GM23338 (cell line): ENCODE measurements around the gene SLCO3A1. TPM values are rescaled to one million over a fixed set of nuclear protein-coding genes. Genes with fewer than 3 reads are reported as not detected.

Experiments used
- ATAC-seq: fragments of 200-7000 bp; cut with Tn5 transposase; 3 replicates; pipeline ENCODE4 v1.9.1; 2020
- DNase-seq: peaks from one replicate; pipeline ENCODE4 v3.0.0-alpha.2; 2015; ENCODE audit warnings: low spot score
- H2AFZ ChIP-seq: fragments of 200-600 bp; sonication (generic); 2 replicates; pipeline ENCODE4 v1.8.0; 2016; ENCODE audit warnings: antibody characterized with exemption, mild to moderate bottlenecking, moderate library complexity
- H3F3A ChIP-seq: fragments of 200-600 bp; sonication (generic); replicated peaks from 2 replicates; pipeline ENCODE4 v1.8.0; 2017; ENCODE audit warnings: antibody characterized with exemption, mixed run types, low read depth
- H3K27ac ChIP-seq: fragments of 200-600 bp; sonication (generic); 2 replicates; pipeline ENCODE4 v1.6.1; 2016; ENCODE audit warnings: low read depth
- H3K27me3 ChIP-seq: fragments of 200-600 bp; sonication (generic); 2 replicates; pipeline ENCODE4 v1.8.0; 2016; ENCODE audit warnings: mild to moderate bottlenecking, mixed run types, moderate library complexity; ENCODE audit not compliant: insufficient read depth
- H3K36me3 ChIP-seq: fragments of 200-600 bp; sonication (generic); 2 replicates; pipeline ENCODE4 v1.8.0; 2016; ENCODE audit warnings: mild to moderate bottlenecking; ENCODE audit not compliant: insufficient read depth
- H3K4me1 ChIP-seq: fragments of 200-600 bp; sonication (generic); 2 replicates; pipeline ENCODE4 v1.8.0; 2016; ENCODE audit warnings: mild to moderate bottlenecking, moderate library complexity; ENCODE audit not compliant: insufficient read depth
- H3K4me2 ChIP-seq: fragments of 200-600 bp; sonication (generic); 2 replicates; pipeline ENCODE4 v1.7.1; 2017; ENCODE audit warnings: mixed run types
- H3K4me3 ChIP-seq: fragments of 200-600 bp; sonication (generic); 2 replicates; pipeline ENCODE4 v1.6.1; 2016; ENCODE audit warnings: mixed run types
- H3K79me2 ChIP-seq: fragments of 200-600 bp; sonication (generic); replicated peaks from 2 replicates; pipeline ENCODE4 v1.8.0; 2017; ENCODE audit warnings: mild to moderate bottlenecking; ENCODE audit not compliant: insufficient read depth
- H3K9me2 ChIP-seq: fragments of 200-600 bp; sonication (generic); 2 replicates; pipeline ENCODE4 v1.8.0; 2017; ENCODE audit not compliant: insufficient read depth
- H4K20me1 ChIP-seq: fragments of 200-600 bp; sonication (generic); replicated peaks from 2 replicates; pipeline ENCODE4 v1.8.0; 2017; ENCODE audit warnings: mild to moderate bottlenecking; ENCODE audit not compliant: insufficient read depth
- H3K27ac Mint-ChIP-seq: 2 replicates; pipeline ENCODE4 v1.8.0; 2020; ENCODE audit warnings: inconsistent platforms, mild to moderate bottlenecking, moderate library complexity, mixed read lengths
- H3K27me3 Mint-ChIP-seq: 3 replicates; pipeline ENCODE4 v1.8.0; 2022; ENCODE audit warnings: low read depth, mild to moderate bottlenecking, moderate library complexity, mixed read lengths, inconsistent platforms; ENCODE audit not compliant: insufficient read depth, poor library complexity
- H3K36me3 Mint-ChIP-seq: 3 replicates; pipeline ENCODE4 v1.8.0; 2021; ENCODE audit warnings: low read depth, mild to moderate bottlenecking, inconsistent platforms, moderate library complexity, mixed read lengths
- H3K4me1 Mint-ChIP-seq: 3 replicates; pipeline ENCODE4 v1.8.0; 2020; ENCODE audit warnings: mild to moderate bottlenecking, inconsistent platforms, mixed read lengths
- H3K4me3 Mint-ChIP-seq: 3 replicates; pipeline ENCODE4 v1.8.0; 2021; ENCODE audit warnings: moderate library complexity, mild to moderate bottlenecking, inconsistent platforms, mixed read lengths
- H3K9me3 Mint-ChIP-seq: 3 replicates; pipeline ENCODE4 v1.8.0; 2020; ENCODE audit warnings: moderate library complexity, mild to moderate bottlenecking, inconsistent platforms, mixed read lengths
- CREB1 ChIP-seq: fragments of 250-450 bp; sonication (Bioruptor Pico); IDR thresholded peaks from 2 replicates; pipeline ENCODE4 v1.5.0; 2020; ENCODE audit warnings: low read depth, mild to moderate bottlenecking, moderate library complexity
- ETS1 ChIP-seq: IDR thresholded peaks from 2 replicates; pipeline ENCODE4 v1.6.1; 2016; ENCODE audit warnings: antibody characterized with exemption
- EZH2 ChIP-seq: fragments of 200-600 bp; sonication (generic); IDR thresholded peaks from one replicate; pipeline ENCODE4 v1.8.0; 2017; ENCODE audit warnings: antibody characterized with exemption, mild to moderate bottlenecking, low read depth; ENCODE audit not compliant: unreplicated experiment
- EZH2phosphoT487 ChIP-seq: fragments of 200-600 bp; sonication (generic); IDR thresholded peaks from one replicate; pipeline ENCODE4 v1.8.1; 2018; ENCODE audit warnings: antibody characterized with exemption; ENCODE audit not compliant: unreplicated experiment
- JUNB ChIP-seq: IDR thresholded peaks from one replicate; pipeline ENCODE4 v1.6.1; 2016; ENCODE audit warnings: antibody characterized with exemption; ENCODE audit not compliant: unreplicated experiment
- NANOG ChIP-seq: IDR thresholded peaks from 2 replicates; pipeline ENCODE4 v1.6.1; 2016; ENCODE audit warnings: antibody characterized with exemption, borderline replicate concordance
- POLR2AphosphoS5 ChIP-seq: IDR thresholded peaks from 2 replicates; pipeline ENCODE4 v1.6.1; 2016; ENCODE audit warnings: antibody characterized with exemption, low read depth
- STAT1 ChIP-seq: IDR thresholded peaks from one replicate; pipeline ENCODE4 v1.6.1; 2016; ENCODE audit warnings: antibody characterized with exemption; ENCODE audit not compliant: unreplicated experiment
- ZNF114 ChIP-seq: fragments of 250-450 bp; sonication (Bioruptor Pico); IDR thresholded peaks from 2 replicates; pipeline ENCODE4 v1.5.0; 2020; ENCODE audit warnings: mild to moderate bottlenecking, moderate library complexity
- ZNF331 ChIP-seq: fragments of 250-450 bp; sonication (Bioruptor Pico); IDR thresholded peaks from 2 replicates; pipeline ENCODE4 v1.5.0; 2020; ENCODE audit warnings: low read depth, mild to moderate bottlenecking, moderate library complexity
- ZNF462 ChIP-seq: fragments of 250-450 bp; sonication (Bioruptor Pico); IDR thresholded peaks from 2 replicates; pipeline ENCODE4 v1.5.0; 2020; ENCODE audit warnings: mild to moderate bottlenecking, moderate library complexity
- polyA plus RNA-seq: library from polyadenylated mRNA; unstranded; fragments of >200 nt; fragmentation: Nextera tagmentation; extraction: Ambion mirVana; gene quantifications from 2 replicates; pipeline ENCODE4 v1.2.1, GENCODE V29; 2016
- total RNA-seq: library from RNA; depleted of rRNA; stranded (reverse); fragments of >200 nt; shearing (Covaris generic); gene quantifications from 2 replicates; pipeline ENCODE4 v1.2.3, GENCODE V29; 2014
- TF ChIP-seq, protein P1 (sequence below), 2 experiments: fragments of 200-600 bp in 1 of 2; sonication (generic) in 1 of 2; conservative IDR thresholded peaks; 2 replicates each; pipeline versions ENCODE4 v1.5.1 to v1.6.1; 2016 to 2017; ENCODE audit warnings: antibody characterized with exemption in 2 of 2, low read depth in 2 of 2, mild to moderate bottlenecking in 2 of 2, moderate library complexity in 1 of 2
- TF ChIP-seq, protein P2 (sequence below): IDR thresholded peaks from one replicate; pipeline ENCODE4 v1.6.1; 2018; ENCODE audit warnings: antibody characterized with exemption; ENCODE audit not compliant: unreplicated experiment

The SLCO3A1 gene
- total and polyA plus RNA-seq, 2 experiments from 2014 or later, result 7.3 to 9.4 TPM

DNA sequence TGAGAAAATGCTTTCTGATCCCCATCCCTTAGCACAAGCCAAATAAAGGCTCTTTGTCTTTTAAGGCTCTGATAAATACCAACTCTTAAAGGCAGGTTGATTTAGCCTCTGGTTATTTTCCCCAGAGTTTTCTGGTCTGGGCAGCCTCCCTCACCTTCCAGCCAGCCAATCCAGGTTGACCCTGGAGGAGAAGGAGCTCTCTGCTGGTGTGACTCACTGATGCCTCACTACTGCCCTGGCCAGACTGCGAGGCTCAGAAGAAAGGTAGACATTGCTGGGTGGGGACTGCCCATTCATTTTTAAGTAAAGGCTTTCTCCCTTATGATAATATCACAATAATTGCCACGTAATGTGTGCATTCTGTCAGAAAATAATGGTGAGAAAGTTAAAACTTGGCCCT is 37.1 kb downstream of the SLCO3A1 start:
- H3K4me3 ChIP-seq, result no peak overlapping the region
- no peaks in the 10 kb centered on the region for H3K9me3 Mint-ChIP-seq
- no peak overlapping the region for H3K27ac ChIP-seq
- no peak overlapping the region for H3K4me3 Mint-ChIP-seq
- H3K36me3 Mint-ChIP-seq, result no peaks in the 10 kb centered on the region
- peaks cover 24% of the 10 kb centered on the region for H3K4me1 ChIP-seq
- no peak for DNase-seq
- H4K20me1 ChIP-seq, result peaks cover 3% of the 10 kb centered on the region; the same call in 1 of the 2 replicates
- H3K9me2 ChIP-seq, result no peaks in the 10 kb centered on the region
- peaks cover 32% of the 10 kb centered on the region for H3K4me1 Mint-ChIP-seq
- TF ChIP-seq, protein P1, sequence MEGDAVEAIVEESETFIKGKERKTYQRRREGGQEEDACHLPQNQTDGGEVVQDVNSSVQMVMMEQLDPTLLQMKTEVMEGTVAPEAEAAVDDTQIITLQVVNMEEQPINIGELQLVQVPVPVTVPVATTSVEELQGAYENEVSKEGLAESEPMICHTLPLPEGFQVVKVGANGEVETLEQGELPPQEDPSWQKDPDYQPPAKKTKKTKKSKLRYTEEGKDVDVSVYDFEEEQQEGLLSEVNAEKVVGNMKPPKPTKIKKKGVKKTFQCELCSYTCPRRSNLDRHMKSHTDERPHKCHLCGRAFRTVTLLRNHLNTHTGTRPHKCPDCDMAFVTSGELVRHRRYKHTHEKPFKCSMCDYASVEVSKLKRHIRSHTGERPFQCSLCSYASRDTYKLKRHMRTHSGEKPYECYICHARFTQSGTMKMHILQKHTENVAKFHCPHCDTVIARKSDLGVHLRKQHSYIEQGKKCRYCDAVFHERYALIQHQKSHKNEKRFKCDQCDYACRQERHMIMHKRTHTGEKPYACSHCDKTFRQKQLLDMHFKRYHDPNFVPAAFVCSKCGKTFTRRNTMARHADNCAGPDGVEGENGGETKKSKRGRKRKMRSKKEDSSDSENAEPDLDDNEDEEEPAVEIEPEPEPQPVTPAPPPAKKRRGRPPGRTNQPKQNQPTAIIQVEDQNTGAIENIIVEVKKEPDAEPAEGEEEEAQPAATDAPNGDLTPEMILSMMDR (conservative IDR thresholded peaks at IDR 0.05; ENCODE audit: low read depth in 2 of 2), result no peak
- no peak for TF ChIP-seq EZH2
- no peak for TF ChIP-seq NANOG
- no peak for TF ChIP-seq ZNF331
- TF ChIP-seq, protein P2, sequence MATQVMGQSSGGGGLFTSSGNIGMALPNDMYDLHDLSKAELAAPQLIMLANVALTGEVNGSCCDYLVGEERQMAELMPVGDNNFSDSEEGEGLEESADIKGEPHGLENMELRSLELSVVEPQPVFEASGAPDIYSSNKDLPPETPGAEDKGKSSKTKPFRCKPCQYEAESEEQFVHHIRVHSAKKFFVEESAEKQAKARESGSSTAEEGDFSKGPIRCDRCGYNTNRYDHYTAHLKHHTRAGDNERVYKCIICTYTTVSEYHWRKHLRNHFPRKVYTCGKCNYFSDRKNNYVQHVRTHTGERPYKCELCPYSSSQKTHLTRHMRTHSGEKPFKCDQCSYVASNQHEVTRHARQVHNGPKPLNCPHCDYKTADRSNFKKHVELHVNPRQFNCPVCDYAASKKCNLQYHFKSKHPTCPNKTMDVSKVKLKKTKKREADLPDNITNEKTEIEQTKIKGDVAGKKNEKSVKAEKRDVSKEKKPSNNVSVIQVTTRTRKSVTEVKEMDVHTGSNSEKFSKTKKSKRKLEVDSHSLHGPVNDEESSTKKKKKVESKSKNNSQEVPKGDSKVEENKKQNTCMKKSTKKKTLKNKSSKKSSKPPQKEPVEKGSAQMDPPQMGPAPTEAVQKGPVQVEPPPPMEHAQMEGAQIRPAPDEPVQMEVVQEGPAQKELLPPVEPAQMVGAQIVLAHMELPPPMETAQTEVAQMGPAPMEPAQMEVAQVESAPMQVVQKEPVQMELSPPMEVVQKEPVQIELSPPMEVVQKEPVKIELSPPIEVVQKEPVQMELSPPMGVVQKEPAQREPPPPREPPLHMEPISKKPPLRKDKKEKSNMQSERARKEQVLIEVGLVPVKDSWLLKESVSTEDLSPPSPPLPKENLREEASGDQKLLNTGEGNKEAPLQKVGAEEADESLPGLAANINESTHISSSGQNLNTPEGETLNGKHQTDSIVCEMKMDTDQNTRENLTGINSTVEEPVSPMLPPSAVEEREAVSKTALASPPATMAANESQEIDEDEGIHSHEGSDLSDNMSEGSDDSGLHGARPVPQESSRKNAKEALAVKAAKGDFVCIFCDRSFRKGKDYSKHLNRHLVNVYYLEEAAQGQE, result no peak
- no peak for TF ChIP-seq JUNB
- TF ChIP-seq CREB1 (CRISPR knock-in tag), result no peak
- no peak for TF ChIP-seq ZNF462 (CRISPR knock-in tag)
- TF ChIP-seq POLR2AphosphoS5, result no peak
- TF ChIP-seq ZNF114 (CRISPR knock-in tag), result no peak
- no peak for TF ChIP-seq ETS1
- no peak for TF ChIP-seq STAT1
- TF ChIP-seq EZH2phosphoT487, result no peak
- H3K36me3 ChIP-seq, result no peaks in the 10 kb centered on the region
- no peak overlapping the region for H2AFZ ChIP-seq
- H3K27ac Mint-ChIP-seq, result no peak overlapping the region
- no peaks in the 10 kb centered on the region for H3K27me3 Mint-ChIP-seq
- H3K27me3 ChIP-seq, result no peaks in the 10 kb centered on the region
- no peaks in the 10 kb centered on the region for H3F3A ChIP-seq
- H3K79me2 ChIP-seq, result peaks cover 29% of the 10 kb centered on the region
- no peak for ATAC-seq
- H3K4me2 ChIP-seq, result no peak overlapping the region
